AG08395 (cell line): Measurements from ENCODE around the gene SPECC1L.
A peak's percentile ranks its signal among the peaks of the same experiment; 100 is the strongest.

Experiments used
- DNase-seq: peaks from one replicate; pipeline ENCODE4 v3.0.0; 2012; ENCODE audit warnings: mixed read lengths, low spot score

The SPECC1L gene

DNA sequence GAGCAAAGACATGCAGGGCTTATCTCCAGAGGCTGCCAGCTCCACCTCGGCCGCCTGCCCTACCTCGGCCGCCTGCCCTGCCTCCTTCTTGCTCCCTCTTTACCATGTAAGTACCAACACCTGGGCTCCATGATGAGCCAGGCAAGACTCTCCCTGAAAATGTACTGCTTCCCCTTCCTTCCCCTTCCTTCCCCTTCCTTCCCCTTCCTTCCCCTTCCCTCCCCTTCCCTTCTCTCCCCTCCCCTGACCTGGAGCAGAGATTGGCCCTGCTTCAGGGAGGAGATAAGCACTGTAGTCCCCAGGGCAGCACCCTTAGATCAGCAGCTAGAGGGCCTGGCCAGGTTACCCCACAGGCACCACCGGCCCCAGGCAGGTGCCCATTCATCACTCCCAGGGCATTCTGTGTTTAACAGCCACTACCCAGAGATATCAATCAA is 131.3 kb downstream of the SPECC1L start:
- DNase-seq = no peak

DNA sequence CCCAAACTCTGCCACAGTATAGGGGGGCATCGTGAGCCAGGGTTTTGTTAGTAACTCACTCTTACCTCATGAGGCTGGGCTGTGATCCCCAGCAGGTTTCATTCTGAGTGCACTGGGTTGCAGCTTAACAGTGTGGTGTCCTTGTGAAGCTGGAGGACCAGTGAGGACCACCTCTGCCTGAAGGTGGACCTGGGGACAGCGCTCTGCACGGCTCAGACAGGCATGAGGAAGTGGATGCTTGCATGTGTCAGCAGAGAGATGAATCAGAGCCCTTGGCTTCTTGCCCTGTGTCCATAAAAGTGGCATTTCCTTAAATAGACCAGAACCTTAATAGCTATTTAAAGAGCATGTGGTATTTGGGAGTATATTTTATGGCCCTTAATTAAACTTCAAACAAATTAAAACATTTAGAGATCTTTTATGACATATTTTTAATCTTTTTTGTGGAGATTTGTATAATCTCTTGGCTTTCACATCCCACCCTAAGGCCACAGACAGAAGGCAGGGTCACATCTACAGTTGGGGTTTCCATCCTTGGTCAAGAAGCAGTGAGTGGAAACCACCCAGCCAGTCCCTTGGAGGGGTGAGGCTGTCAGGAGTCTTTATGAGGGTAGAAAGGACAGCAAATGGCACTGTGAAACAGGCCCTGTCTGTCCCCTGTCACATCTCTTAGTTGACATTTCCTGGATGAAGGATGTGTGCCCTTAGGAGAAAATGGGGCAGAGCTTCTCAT is 132.0 kb downstream of the SPECC1L start:
- peak; percentile 85 for DNase-seq

DNA sequence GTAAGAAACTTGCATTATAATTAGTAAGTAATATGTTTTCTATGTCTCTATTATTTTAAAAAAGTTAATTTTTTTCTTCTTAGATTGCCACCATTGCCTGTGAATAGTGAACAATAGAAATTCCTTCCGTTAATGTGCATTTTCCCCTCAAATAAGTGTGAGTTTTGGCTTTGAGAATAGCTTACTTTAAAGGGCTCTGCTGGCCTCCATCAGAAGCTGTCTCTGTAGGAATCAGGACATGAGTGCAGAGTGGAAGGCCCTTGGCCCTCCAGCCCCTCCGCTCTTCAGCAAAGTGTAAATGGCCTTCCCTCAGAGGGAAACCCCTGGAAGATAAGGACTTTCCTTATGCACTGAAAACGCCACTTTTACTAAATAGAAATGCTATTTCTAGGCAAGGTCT is 132.7 kb downstream of the SPECC1L start:
- DNase-seq = no peak

DNA sequence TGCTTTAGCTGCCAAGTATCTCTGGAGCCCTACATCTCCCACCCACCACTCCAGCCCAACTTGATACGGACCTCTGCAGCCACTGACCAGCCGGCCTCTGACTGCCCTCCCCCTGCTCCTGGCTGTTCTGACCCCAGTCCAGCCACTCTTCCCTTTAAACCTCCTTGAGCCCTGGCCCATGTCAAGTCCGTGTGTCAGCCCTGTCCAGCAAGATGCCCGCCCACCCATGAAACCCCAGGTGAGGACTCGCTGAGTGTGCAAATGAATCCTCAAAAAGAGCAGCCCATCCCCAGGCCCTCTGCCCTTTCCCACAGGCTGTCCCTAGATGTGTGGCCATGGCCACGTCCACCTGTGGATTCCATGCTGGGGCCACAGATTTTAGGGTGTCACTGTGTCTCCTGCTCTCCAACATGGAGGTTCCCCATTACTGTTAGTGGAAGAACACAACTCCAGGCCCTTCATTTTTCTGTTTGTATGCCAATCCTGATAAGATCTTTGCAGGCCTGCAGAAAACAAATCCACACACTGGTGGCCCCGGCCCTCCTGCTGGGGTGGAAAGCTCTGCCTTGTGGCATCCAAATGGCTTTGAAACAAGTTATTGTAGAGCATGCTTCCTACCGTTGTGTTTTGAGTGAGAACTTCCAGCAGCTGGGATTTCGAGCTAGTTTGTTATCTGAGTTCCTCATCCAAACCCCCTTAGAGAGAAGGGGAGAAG is 134.1 kb downstream of the SPECC1L start:
- no peak for DNase-seq

DNA sequence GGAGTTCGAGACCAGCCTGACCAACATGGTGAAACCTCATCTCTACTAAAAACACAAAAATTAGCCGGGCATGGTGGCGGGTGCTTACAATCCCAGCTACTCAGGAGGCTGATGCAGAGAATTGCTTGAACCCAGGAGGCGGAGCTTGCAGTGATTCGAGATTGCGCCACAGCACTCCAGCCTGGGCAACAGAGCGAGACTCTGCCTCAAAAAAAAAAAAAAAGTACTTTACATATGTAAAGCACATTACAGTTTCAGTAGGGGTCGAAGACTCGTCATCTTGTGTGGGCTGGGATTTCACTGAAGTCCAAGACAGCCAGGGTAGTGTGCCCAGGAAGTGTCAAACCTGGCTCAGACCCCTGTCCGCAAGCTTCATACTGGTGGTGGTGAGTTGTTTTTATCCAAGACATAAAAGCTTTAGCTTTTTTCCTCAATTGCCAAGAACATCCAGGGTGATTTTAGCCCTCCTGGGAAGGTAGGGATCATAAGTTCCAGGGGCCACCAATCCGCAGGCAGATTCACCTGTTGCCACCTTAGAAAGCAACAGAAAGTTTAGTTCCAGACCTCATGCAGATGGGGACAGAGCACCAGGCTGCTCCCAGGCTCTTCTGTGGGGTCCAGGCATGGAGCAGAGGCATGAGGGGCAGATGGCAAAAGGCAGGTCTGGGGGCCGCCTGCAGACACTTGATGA is 135.1 kb downstream of the SPECC1L start:
- DNase-seq = no peak

DNA sequence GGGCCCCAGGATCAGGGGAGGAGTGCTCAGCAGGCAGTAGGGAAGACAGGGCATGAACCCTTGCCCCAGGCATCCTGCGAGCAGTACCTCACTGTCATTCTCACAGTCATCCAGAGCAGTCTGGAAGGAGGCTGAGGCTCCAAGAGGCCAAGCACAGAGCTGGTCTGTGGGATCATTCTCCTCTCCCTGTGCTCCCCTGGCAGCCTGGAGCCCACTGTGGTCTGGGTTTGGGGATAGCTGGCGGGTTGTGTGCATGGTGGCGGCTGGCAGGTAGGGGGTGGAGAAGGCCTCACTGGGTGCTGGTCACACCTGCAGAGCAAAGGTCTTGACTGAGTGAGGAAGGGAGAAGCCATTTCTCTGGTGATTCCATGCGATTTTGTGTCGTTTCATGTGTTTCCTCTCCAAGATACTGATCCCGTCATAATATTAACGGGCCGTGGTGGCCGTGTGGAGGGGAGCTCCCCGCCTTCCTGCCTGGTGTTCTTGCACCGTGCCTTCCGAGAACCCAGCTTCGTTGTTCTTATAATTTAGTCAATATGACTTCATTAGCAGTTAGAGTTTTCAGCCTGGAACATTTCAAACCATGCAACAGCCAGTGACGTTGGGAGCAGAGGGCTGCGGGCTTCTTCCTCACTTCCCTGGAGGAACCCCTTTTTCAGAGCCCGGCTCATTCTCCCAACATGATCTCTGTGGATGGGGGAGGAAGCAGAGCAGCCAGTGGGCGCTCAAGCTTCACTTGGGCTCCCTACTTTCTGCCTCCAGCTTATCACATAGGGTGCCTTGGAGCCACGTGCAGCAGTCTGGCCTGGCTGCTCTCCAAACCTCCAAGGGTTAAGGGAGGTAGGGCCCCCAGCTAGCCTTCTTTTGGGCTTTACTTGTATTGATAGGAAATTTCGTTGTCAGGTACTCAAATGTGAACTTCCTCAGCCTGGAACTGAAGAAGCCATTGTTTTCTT is 136.0 kb downstream of the SPECC1L start:
- no peak for DNase-seq

DNA sequence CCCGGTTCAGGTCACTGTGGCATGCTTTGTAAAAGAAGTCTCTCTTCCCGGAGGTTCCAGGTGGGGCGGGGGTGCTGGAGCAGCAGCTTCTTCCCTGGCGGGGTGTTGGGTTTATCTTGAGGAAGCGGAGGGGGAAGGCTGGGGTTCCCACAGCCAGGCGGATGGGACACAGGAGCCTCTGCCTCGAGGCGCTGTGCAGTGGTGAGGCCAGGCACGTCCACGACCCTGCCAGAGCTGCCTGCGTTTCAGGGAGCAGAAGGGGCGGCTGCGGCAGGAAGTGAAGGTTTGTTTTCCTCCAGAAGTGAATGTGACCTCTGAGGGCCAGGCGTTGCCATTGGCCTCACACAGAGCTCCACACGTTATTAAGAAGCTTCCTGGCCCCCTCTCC is 136.6 kb downstream of the SPECC1L start:
- DNase-seq = no peak

DNA sequence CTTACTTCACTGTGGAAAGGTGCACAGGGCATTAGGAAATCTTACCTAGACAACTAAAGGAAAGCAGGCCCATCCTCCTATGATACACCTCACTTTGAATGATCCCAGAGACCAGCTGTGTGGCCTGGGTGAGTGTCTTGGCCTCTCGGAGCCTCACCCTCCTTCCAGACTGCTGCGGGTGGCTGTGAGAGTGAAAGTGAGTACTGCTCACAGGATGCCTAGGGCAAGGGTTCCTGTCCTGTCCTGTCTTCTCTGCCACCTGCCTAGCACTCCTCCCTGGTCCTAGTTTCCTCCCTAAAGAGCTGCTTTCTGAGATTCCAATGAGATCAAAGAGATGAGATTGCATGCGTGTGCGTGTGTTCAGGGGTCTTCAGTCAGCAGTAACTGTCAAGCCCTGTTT is 137.3 kb downstream of the SPECC1L start:
- no peak for DNase-seq

DNA sequence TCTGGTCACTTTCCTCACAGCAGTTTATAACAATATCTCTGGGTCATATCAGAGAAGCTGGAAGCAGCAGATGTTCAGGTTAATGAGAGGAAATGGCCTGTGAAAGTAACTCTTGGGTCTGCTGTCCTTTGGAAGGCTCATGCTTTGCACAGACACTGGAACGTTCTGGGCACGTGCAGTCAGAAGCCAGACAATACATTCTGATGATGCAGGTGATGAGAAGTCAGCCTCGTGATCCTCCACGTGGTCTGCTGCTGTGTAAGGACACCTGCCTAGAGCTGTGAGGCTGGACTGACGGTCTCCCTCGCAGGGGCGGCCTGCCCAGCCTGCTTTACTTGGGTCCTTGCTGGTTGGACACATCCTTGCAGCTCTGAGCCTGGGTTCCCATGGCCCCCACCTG is 138.0 kb downstream of the SPECC1L start:
- no peak for DNase-seq

DNA sequence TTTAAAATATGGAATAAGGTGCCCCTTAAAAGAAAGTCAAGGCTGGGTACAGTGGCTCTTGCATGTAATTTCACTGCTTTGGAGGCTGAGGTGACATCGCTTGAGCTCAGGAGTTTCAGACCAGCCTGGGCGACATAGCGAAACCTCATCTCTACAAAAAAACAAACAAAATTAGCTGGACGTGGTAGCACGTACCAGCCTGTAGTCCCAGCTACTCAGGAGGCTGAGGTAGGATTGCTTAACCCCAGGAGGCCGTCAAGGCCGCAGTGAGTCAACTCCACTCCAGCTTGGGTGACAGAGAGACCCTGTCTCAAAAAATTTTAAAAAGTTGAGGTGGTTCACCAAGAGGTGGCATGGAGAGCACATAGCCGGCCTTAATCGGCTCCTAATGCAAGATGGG is 139.1 kb downstream of the SPECC1L start:
- DNase-seq = no peak

DNA sequence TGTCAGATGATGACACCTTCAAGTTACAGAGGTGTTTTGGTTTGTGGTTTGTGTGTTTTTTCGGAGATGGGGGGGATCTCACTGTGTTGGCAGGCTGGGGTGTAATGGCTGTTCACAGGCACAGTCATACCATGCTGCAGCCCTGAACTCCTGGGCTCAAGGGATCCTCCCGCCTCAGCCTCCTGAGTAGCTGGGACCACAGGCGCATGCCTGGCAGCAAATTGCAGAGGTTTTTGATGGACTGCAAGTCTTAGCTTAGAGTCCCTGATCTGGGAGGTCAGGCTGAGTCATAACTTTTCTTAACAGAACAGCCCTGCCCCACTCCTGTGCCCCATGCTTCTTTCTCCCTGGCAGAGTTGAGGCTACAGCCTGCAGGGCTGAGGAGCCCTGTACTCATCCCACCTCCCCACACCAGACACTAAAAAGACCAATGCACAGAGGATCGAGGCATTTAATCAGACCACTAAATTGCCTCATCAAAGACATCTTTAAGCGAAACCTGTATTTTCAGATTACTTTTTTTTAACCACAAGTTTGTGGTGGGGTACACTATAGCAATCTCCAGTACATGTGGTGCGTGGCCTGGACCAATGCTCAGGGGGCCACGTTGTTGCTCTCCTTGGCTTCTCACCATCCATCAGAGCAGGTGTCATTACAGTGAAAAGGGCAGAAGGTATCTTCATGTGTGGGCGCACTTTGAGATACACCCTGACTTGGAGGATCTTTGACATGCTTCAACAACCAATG is 139.7 kb downstream of the SPECC1L start:
- peak; percentile 35 for DNase-seq

DNA sequence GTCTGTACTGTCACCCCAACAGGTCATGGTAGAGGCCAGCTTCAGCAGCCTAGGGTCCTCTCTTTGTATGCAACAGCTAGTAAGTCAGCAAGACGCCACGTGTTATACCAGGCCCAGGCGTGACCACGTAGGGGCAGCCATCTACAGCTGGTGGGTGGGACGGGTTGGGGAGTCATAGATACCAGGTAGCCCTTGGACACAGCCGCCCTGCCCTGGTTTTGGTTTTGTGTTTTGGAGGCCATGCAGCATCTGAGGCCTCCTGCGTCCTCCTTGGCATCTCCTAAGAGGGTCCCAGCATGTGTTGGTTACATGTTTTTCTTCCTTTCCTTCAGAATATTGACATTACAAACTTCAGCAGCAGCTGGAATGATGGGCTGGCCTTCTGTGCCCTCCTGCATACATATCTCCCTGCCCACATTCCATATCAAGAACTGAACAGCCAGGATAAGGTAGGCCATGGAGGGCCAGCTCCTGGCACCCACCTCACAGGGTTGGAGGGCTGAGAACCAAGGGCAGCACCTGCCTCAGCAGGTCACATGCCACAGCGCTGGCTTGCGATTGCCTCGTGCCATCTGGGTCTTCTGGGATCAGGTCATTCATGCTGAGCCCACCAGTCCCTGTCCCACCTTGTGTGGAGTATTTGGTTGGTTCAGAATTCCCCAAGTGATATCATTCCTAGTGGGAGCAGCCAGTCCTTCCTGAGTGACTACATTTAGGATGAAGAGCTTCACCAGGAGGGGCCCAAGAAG is 140.8 kb downstream of the SPECC1L start:
- no peak for DNase-seq

DNA sequence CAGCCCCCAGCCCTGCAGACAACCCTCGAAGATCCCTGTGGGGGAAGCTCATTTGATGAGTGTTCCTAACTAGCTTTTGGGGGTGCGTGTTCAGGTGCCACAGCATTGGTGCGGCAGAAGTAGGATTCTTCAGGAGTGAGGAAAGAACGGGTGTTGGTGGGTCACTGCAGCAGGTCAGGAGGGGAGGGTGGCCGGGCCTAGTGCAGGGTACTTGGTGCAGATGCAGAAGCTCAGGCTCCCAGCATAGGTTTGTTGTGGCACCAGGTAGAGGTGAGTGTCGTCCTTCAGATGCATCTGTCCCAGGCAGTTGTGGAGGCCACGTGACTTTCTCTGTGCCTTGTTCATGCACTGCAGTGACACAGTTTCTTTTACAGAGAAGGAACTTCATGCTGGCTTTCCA is 141.6 kb downstream of the SPECC1L start:
- DNase-seq = no peak

DNA sequence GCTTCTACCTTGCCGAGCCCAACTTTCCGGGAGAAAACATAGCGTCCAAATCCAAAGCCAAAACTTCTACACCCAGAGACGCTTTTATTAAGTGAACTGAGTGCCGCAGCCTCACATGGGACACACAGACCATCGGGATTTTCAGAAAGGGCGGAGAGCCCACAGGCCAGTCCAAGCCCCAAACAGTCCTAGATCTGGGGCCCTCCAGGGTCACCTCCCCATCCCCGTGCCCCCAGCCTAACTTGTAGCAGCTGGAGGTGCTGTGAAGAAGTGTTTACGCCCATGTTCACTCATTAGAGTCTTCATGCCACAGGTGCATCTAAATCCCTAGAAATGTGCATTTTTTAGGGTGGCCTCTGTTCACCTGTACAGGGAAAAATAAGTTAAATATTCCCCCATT is 142.6 kb downstream of the SPECC1L start:
- DNase-seq = no peak

DNA sequence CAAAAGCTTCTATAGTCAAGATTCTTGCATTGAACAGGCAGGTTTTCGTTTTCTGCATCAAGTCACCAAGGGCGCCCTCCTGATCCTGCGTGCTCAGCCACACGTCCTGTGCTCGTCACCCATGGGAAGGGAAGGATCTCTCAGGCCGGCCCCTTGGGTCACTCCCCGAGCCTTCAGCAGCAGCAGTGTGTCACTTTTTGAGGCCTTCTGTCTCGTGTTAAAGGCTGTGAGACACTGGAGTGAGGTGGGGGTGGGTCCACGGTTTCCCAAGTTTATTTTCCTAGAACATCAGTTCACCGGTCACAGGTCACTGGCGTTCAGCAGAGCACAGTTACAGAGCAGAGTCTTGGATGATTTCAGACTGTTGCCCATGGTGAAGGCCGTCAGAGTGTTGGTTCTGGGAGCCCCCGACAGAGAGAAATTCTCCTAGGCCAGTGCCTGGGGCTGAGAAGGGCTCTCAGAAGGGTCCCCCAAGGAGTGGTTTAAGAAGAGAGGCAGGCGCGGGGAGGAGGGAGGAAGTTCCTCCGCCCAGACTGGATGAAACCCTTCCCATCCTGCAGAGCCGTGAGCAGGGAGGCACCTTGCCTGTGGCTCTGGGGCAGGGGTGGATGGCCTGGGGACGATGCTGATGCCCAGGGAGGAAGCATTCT is 143.2 kb downstream of the SPECC1L start:
- no peak for DNase-seq

DNA sequence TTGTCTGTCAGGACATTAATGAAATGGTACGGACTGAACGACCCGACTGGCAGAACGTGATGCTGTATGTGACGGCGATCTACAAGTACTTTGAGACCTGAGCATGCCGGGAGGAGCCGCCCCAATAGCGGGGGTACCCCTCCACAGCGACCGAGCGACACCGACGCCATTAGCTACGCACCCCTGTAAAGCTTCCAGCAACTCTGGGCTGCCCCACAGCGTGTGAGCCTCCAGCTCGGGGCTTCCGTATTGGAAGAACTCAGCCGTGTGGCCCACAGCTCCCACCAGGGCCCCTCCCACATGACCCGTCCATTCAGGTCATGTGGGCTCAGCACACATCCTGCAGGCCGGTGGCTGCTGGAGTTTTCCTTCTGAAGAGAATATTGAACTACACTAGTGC is 143.9 kb downstream of the SPECC1L start:
- DNase-seq = no peak

DNA sequence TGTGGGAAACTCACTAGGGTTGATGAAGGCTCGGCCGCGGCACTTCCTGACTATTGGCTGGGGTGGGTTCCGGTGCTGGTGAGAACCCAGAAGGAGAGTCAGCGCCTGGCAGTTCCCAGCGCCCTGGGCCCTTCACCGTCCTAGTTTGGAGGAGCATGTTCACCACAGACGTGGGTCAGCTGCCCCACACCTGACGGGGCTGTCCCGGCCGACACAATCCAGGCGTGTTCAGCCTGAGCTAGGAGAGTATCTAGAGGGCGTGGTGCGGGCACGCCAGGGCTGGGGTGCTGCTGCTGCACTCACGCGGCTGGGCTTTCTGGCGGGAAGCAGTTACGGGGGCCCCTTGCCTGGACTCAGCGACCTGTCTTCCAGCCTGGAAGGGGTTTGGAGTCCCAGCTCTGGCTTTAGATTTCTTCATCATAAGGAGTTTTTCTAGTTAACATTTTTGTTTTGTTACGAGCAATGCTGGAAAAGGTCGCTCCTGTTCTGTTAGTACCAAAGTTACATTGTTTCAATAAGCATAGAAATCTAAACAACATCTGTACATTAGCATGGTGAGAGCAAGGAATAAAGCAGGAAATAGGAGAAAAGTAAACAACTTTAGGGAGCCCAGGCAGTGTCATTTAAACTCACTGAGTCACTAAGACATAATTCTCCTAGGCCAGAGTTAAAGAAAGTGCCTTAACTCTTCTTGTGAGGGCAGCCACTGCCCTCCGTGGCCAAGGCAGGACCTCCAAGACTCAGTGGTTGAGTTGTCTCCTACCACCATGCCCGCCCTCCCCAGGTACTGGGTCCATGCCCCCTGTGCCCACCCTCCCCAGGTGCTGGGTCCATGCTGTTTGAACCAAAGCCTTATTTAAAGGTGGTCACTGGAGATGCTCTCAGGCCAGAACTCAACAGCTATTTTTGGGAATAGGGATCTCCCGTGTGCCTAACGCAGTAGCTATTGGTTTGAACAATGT is 144.6 kb downstream of the SPECC1L start:
- DNase-seq = no peak

DNA sequence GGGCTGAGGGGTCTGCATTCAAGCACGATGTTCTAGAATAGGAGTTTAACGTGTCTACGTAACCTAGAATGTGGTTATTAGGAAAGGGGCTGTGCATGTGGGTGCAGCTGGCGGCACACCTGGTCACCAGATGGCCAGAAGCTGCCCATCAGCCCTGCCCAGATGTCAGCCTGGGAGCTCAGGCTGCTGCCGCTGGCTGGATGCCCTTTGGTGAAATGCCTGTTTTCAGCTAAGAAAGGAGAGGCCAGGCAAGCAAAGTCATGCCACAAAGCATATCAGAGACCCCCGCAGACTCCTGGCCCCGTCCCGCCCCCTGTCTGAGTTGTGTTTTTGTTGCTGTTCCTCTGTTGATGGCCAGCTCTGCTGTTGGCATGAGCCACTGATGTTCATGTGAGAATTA is 145.5 kb downstream of the SPECC1L start:
- DNase-seq = no peak

DNA sequence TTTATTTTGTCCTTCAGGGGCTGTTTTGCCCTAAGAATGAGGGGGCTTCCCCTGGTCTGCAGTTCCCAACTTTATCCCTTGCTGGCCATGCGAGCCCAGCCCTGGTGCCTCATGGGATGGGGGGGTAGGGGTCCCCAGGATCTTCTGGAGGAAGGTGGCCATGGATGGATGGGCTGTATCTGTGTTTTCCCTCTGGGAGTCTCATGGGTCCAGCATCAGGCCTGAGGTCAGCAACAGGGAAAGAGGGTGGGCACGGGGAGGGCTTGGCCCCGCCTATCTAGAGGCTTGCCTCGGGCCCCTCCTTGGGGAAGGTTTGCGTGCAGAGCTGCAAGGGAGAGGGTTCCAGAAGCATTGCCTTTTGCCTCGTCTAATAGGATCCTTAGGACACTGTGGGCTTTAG is 146.0 kb downstream of the SPECC1L start:
- DNase-seq = no peak
